Motor neuron (in vitro differentiated cells): ENCODE data around the gene GLYR1. TPM values are rescaled to one million over a fixed set of nuclear protein-coding genes. Genes with fewer than 3 reads are reported as not detected.

Experiments
- ATAC-seq, 8 experiments: fragments of 200-7000 bp; cut with Tn5 transposase; replicated peaks in 6 of 8; 2 replicates each; pipeline ENCODE4 v1.8.0; 2021; ENCODE audit warnings: mild to moderate bottlenecking in 8 of 8, moderate library complexity in 8 of 8
- H3K27ac ChIP-seq, 2 donors: fragments of 250-450 bp; sonication (Bioruptor Pico); 2 replicates each; pipeline ENCODE4 v1.9.0; 2021; ENCODE audit warnings: antibody characterized with exemption in 2 of 2, mild to moderate bottlenecking in 2 of 2, moderate library complexity in 1 of 2
- H3K4me1 ChIP-seq, 2 donors: fragments of 250-450 bp; sonication (Bioruptor Pico); replicated peaks in 1 of 2; 2 replicates each; pipeline ENCODE4 v1.6.1; 2021; ENCODE audit warnings: antibody characterized with exemption in 2 of 2, mild to moderate bottlenecking in 2 of 2, moderate library complexity in 1 of 2
- H3K4me3 ChIP-seq, 5 donors: fragments of 250-450 bp; sonication (Bioruptor Pico); 2 replicates each; pipeline ENCODE4 v1.9.0; 2021; ENCODE audit warnings: antibody characterized with exemption in 5 of 5, mild to moderate bottlenecking in 5 of 5, moderate library complexity in 4 of 5
- WGBS, 10 experiments: fragments of 450-650 bp; shearing (Covaris generic); methylation state at CpG; one replicate each; pipeline ENCODE4 v1.0.0; 2022; 5-methylcytosine and 5-hydroxymethylcytosine counted together
- in situ Hi-C, 9 experiments: fragments of 400-800 bp; cut with MboI; loops; one replicate each; pipeline ENCODE4 v1.15.0; 2021; ENCODE audit warnings: low sequenced_read_pairs in 9 of 9, low pct_unique_long_range_greater_than_20kb in 2 of 9; ENCODE audit not compliant: unreplicated experiment in 9 of 9
- total RNA-seq, 8 experiments: library from RNA; unstranded; fragments of 300-600 nt; gene quantifications; 2 replicates each; pipeline versions ENCODE4 v1.2.3 to v1.2.4, GENCODE V29; 2022

The GLYR1 gene
- total RNA-seq, 8 experiments from 2014 or later, result 36.4 to 101 (median 49.5) TPM

- no peak overlapping the region for H3K27ac ChIP-seq
Measured at GRCh38 chr16:4830408-4830807, 16.7 kb downstream of the GLYR1 start.

GRCh38 chr16:4828567-4829321, 18.3 kb downstream of the GLYR1 start:
- Histone ChIP-seq H3K4me3 (no peak overlapping the region), H3K27ac (no peak overlapping the region), H3K4me1 (peaks cover 0 to under 1% of the 10 kb centered on the region in 2 donors)
- in situ Hi-C loops, result no loop called here
- WGBS, 10 experiments, result 88 to 100% (median 96%) methylated on average over 1 to 11 of the region's 11 CpGs
- peak in 1 of 8 experiments; percentile 68 for ATAC-seq

More at GRCh38 chr16:4830408-4830807, 16.7 kb downstream of the GLYR1 start:
- 60 to 100% (median 92%) methylated on average over 1 to 7 of the region's 7 CpGs; no CpG with 5 or more reads in 3 of the 10 experiments for WGBS, 10 experiments
- Histone ChIP-seq H3K4me3 (no peak overlapping the region), H3K4me1 (peaks cover 0 to 3% of the 10 kb centered on the region in 2 donors)
- in situ Hi-C loops, result no loop called here
- ATAC-seq, result no peak

GRCh38 chr16:4826980-4827379, 20.1 kb downstream of the GLYR1 start:
- ATAC-seq, result no peak
- H3K4me1 ChIP-seq, result no peaks in the 10 kb centered on the region
- no peak overlapping the region for H3K27ac ChIP-seq
- in situ Hi-C loops, result no loop called here
- 83 to 100% (median 97%) methylated on average over 1 to 4 of the region's 10 CpGs; no CpG with 5 or more reads in 4 of the 10 experiments for whole genome bisulfite sequencing, 10 experiments
- no peak overlapping the region for H3K4me3 ChIP-seq

- Histone ChIP-seq H3K4me3 (no peak overlapping the region), H3K4me1 (no peaks in the 10 kb centered on the region), H3K27ac (no peak overlapping the region)
- ATAC-seq, result peak in 5 of 8 experiments; percentile 23 to 95 (median 61)
- in situ Hi-C loops, result no loop called here
- 58 to 100% (median 75%) methylated on average over 2 to 4 of the region's 4 CpGs; no CpG with 5 or more reads in 5 of the 10 experiments for WGBS, 10 experiments
Measured at GRCh38 chr16:4826526-4826925, 20.6 kb downstream of the GLYR1 start.

- no peak for ATAC-seq
Measured at GRCh38 chr16:4825196-4825595, 21.9 kb downstream of the GLYR1 start.

GRCh38 chr16:4820652-4821051, 26.4 kb downstream of the GLYR1 start:
- ATAC-seq, result no peak
- H3K4me1 ChIP-seq, result no peaks in the 10 kb centered on the region
- no peak overlapping the region for H3K27ac ChIP-seq
- WGBS, 10 experiments, result 43 to 100% (median 95%) methylated on average over 1 to 6 of the region's 6 CpGs; no CpG with 5 or more reads in 4 of the 10 experiments
- no peak overlapping the region for H3K4me3 ChIP-seq
- in situ Hi-C loops, result no loop called here

More at GRCh38 chr16:4825196-4825595, 21.9 kb downstream of the GLYR1 start:
- 90 to 100% (median 100%) methylated on average over 1 to 8 of the region's 8 CpGs; no CpG with 5 or more reads in 1 of the 10 experiments for WGBS, 10 experiments
- H3K4me3 ChIP-seq, result no peak overlapping the region
- H3K4me1 ChIP-seq, result no peaks in the 10 kb centered on the region
- no peak overlapping the region for H3K27ac ChIP-seq
- in situ Hi-C loops, result no loop called here

- no peaks in the 10 kb centered on the region for H3K4me1 ChIP-seq
- no peak for ATAC-seq
- in situ Hi-C loops, result no loop called here
- H3K27ac ChIP-seq, result no peak overlapping the region
- WGBS, 10 experiments, result 50 to 100% (median 82%) methylated on average over 1 to 9 of the region's 16 CpGs; no CpG with 5 or more reads in 2 of the 10 experiments
- H3K4me3 ChIP-seq, result no peak overlapping the region
Measured at GRCh38 chr16:4814542-4815173, 32.4 kb downstream of the GLYR1 start.

GRCh38 chr16:4814046-4814445, 33.0 kb downstream of the GLYR1 start:
- no peak for ATAC-seq
- in situ Hi-C loops, result no loop called here
- H3K4me3 ChIP-seq, result no peak overlapping the region
- no peaks in the 10 kb centered on the region for H3K4me1 ChIP-seq
- no peak overlapping the region for H3K27ac ChIP-seq

GRCh38 chr16:4813251-4814003, 33.7 kb downstream of the GLYR1 start:
- H3K4me3 ChIP-seq, result no peak overlapping the region
- no peak for ATAC-seq
- H3K27ac ChIP-seq, result no peak overlapping the region
- WGBS, 10 experiments, result 87 to 100% (median 91%) methylated on average over 1 to 7 of the region's 16 CpGs; no CpG with 5 or more reads in 4 of the 10 experiments
- in situ Hi-C loops, result no loop called here
- H3K4me1 ChIP-seq, result no peaks in the 10 kb centered on the region

- in situ Hi-C loops, result no loop called here
- Histone ChIP-seq H3K27ac (no peak overlapping the region), H3K4me1 (no peaks in the 10 kb centered on the region), H3K4me3 (no peak overlapping the region)
- WGBS, 10 experiments, result 100% methylated on average over 1 to 2 of the region's 9 CpGs; no CpG with 5 or more reads in 8 of the 10 experiments
- ATAC-seq, result peak in 1 of 8 experiments; percentile 14
Measured at GRCh38 chr16:4811773-4812172, 35.3 kb downstream of the GLYR1 start.

- WGBS, 10 experiments, result 83 to 100% (median 100%) methylated on average over 1 to 2 of the region's 3 CpGs; no CpG with 5 or more reads in 5 of the 10 experiments
- in situ Hi-C loops, result no loop called here
- Histone ChIP-seq H3K27ac (no peak overlapping the region), H3K4me3 (no peak overlapping the region), H3K4me1 (no peaks in the 10 kb centered on the region)
- ATAC-seq, result no peak
Measured at GRCh38 chr16:4811242-4811641, 35.8 kb downstream of the GLYR1 start.

GRCh38 chr16:4806280-4806679, 40.8 kb downstream of the GLYR1 start:
- WGBS, 10 experiments, result 75 to 97% (median 91%) methylated on average over 3 to 6 of the region's 6 CpGs; no CpG with 5 or more reads in 5 of the 10 experiments
- peaks cover 3 to 8% of the 10 kb centered on the region in 2 donors for H3K4me1 ChIP-seq
- in situ Hi-C loops, result no loop called here
- ATAC-seq, result no peak
- H3K27ac ChIP-seq, result no peak overlapping the region
- H3K4me3 ChIP-seq, result no peak overlapping the region

GRCh38 chr16:4805231-4805630, 41.9 kb downstream of the GLYR1 start:
- Histone ChIP-seq H3K4me3 (no peak overlapping the region), H3K27ac (no peak overlapping the region), H3K4me1 (peaks cover 9% of the 10 kb centered on the region in 2 donors)
- 89 to 100% (median 94%) methylated on average over 2 to 5 of the region's 11 CpGs; no CpG with 5 or more reads in 4 of the 10 experiments for WGBS, 10 experiments
- ATAC-seq, result no peak
- in situ Hi-C loops, result no loop called here
